H9 (cell line): ENCODE measurements around the gene SULF2. TPM values are rescaled to one million over a fixed set of nuclear protein-coding genes. Genes with fewer than 3 reads are reported as not detected.
A peak's percentile ranks its signal among the peaks of the same experiment; 100 is the strongest.

Experiments used
- DNase-seq: peaks from one replicate; pipeline ENCODE4 v3.0.0-alpha.2; 2017
- H2AFZ ChIP-seq: one replicate; pipeline ENCODE4 v1.6.1; 2013; ENCODE audit warnings: mild to moderate bottlenecking, low read length, control low read depth, moderate library complexity
- H2AK5ac ChIP-seq: 2 replicates; pipeline ENCODE4 v1.6.1; 2013; ENCODE audit warnings: low read length, control low read depth, mixed read lengths; ENCODE audit not compliant: insufficient read length
- H2BK120ac ChIP-seq: one replicate; pipeline ENCODE4 v1.6.1; 2013; ENCODE audit warnings: low read depth, mild to moderate bottlenecking, low read length, control low read depth, inconsistent platforms; ENCODE audit not compliant: poor library complexity, severe bottlenecking
- H2BK12ac ChIP-seq: 2 replicates; pipeline ENCODE4 v1.6.1; 2013; ENCODE audit warnings: low read length, control low read depth, mixed read lengths, low read depth; ENCODE audit not compliant: insufficient read length
- H2BK15ac ChIP-seq: 2 replicates; pipeline ENCODE4 v1.6.1; 2013; ENCODE audit warnings: low read depth, low read length, control low read depth
- H2BK20ac ChIP-seq: one replicate; pipeline ENCODE4 v1.6.1; 2013; ENCODE audit warnings: low read depth, mild to moderate bottlenecking, low read length, control low read depth, inconsistent platforms; ENCODE audit not compliant: poor library complexity, severe bottlenecking
- H2BK5ac ChIP-seq: 2 replicates; pipeline ENCODE4 v1.6.1; 2013; ENCODE audit warnings: low read length, control low read depth, mixed read lengths; ENCODE audit not compliant: insufficient read length
- H3K14ac ChIP-seq: 2 replicates; pipeline ENCODE4 v1.6.1; 2013; ENCODE audit warnings: low read length, control low read depth; ENCODE audit not compliant: insufficient read depth
- H3K18ac ChIP-seq: 2 replicates; pipeline ENCODE4 v1.6.1; 2013; ENCODE audit warnings: low read depth, mild to moderate bottlenecking, mixed read lengths, low read length, control low read depth; ENCODE audit not compliant: insufficient read length
- H3K23ac ChIP-seq: 2 replicates; pipeline ENCODE4 v1.6.1; 2013; ENCODE audit warnings: low read length, control low read depth, mixed read lengths, low read depth; ENCODE audit not compliant: insufficient read length
- H3K23me2 ChIP-seq: 2 replicates; pipeline ENCODE4 v1.6.1; 2013; ENCODE audit warnings: low read depth, mild to moderate bottlenecking, mixed read lengths, low read length, control low read depth; ENCODE audit not compliant: insufficient read length, poor library complexity, severe bottlenecking
- H3K27ac ChIP-seq: 2 replicates; pipeline ENCODE4 v1.5.1; 2013; ENCODE audit warnings: low read length, control low read depth, mixed read lengths, low read depth; ENCODE audit not compliant: insufficient read length
- H3K27me3 ChIP-seq: 2 replicates; pipeline ENCODE4 v1.6.1; 2013; ENCODE audit warnings: low read length, control low read depth, inconsistent platforms; ENCODE audit not compliant: insufficient read depth
- H3K4ac ChIP-seq: 2 replicates; pipeline ENCODE4 v1.6.1; 2013; ENCODE audit warnings: low read depth, mild to moderate bottlenecking, control low read depth, inconsistent platforms, low read length, moderate library complexity
- H3K4me1 ChIP-seq: 2 replicates; pipeline ENCODE4 v1.6.1; 2013; ENCODE audit warnings: low read length, control low read depth, inconsistent platforms; ENCODE audit not compliant: insufficient read depth
- H3K4me2 ChIP-seq: 2 replicates; pipeline ENCODE4 v1.6.1; 2013; ENCODE audit warnings: low read length, control low read depth, mixed read lengths; ENCODE audit not compliant: insufficient read length, insufficient read depth
- H3K56ac ChIP-seq: 2 replicates; pipeline ENCODE4 v1.6.1; 2013; ENCODE audit warnings: low read depth, mild to moderate bottlenecking, mixed read lengths, low read length, control low read depth; ENCODE audit not compliant: insufficient read length
- H3K79me1 ChIP-seq: 2 replicates; pipeline ENCODE4 v1.6.1; 2013; ENCODE audit warnings: low read depth, mild to moderate bottlenecking, moderate library complexity, low read length, control low read depth, inconsistent platforms; ENCODE audit not compliant: insufficient read depth, poor library complexity, severe bottlenecking
- H3K79me2 ChIP-seq: 2 replicates; pipeline ENCODE4 v1.6.1; 2013; ENCODE audit warnings: low read length, control low read depth, inconsistent platforms; ENCODE audit not compliant: insufficient read depth
- H3K9ac ChIP-seq: 2 replicates; pipeline ENCODE4 v1.6.1; 2013; ENCODE audit warnings: low read length, control low read depth, mixed read lengths; ENCODE audit not compliant: insufficient read length; ENCODE audit errors: extremely low read depth
- H3K9me3 ChIP-seq: one replicate; pipeline ENCODE4 v1.6.1; 2013; ENCODE audit warnings: low read depth, low read length, inconsistent platforms; ENCODE audit not compliant: control insufficient read depth
- H3T11ph ChIP-seq: one replicate; pipeline ENCODE4 v1.6.1; 2013; ENCODE audit warnings: mild to moderate bottlenecking, low read length, control low read depth, inconsistent platforms
- H4K20me1 ChIP-seq: one replicate; pipeline ENCODE4 v1.6.1; 2013; ENCODE audit not compliant: control insufficient read depth, insufficient read length, insufficient read depth
- H4K5ac ChIP-seq: 2 replicates; pipeline ENCODE4 v1.6.1; 2013; ENCODE audit warnings: low read depth, mild to moderate bottlenecking, mixed read lengths, low read length, control low read depth; ENCODE audit not compliant: insufficient read length
- H4K8ac ChIP-seq: replicated peaks from 2 replicates; pipeline ENCODE4 v1.6.1; 2013; ENCODE audit warnings: low read length, control low read depth, mixed read lengths, low read depth; ENCODE audit not compliant: insufficient read length
- H4K91ac ChIP-seq: 2 replicates; pipeline ENCODE4 v1.6.1; 2013; ENCODE audit warnings: low read depth, mild to moderate bottlenecking, moderate library complexity, mixed read lengths, low read length, control low read depth; ENCODE audit not compliant: insufficient read length
- H3K27ac Mint-ChIP-seq, 3 experiments: 2 replicates in 2 of 3; 3 replicates in 1 of 3; pipeline ENCODE4 v1.8.0; 2020 to 2021; ENCODE audit warnings: mixed read lengths in 3 of 3, mild to moderate bottlenecking in 1 of 3, moderate library complexity in 1 of 3
- H3K27me3 Mint-ChIP-seq: 2 replicates; pipeline ENCODE4 v1.8.0; 2021; ENCODE audit warnings: low read depth, mild to moderate bottlenecking, moderate library complexity, mixed read lengths
- H3K36me3 Mint-ChIP-seq, 3 experiments: 2 replicates in 2 of 3; 3 replicates in 1 of 3; pipeline ENCODE4 v1.8.0; 2020 to 2021; ENCODE audit warnings: low read depth in 3 of 3, mixed read lengths in 3 of 3; ENCODE audit not compliant: insufficient read depth in 1 of 3
- H3K4me1 Mint-ChIP-seq, 2 experiments: 2 replicates each; pipeline ENCODE4 v1.8.0; 2020; ENCODE audit warnings: mixed read lengths in 2 of 2
- H3K4me3 Mint-ChIP-seq, 2 experiments: 2 replicates in 1 of 2; 3 replicates in 1 of 2; pipeline ENCODE4 v1.8.0; 2020 to 2021; ENCODE audit warnings: mild to moderate bottlenecking in 2 of 2, mixed read lengths in 2 of 2, moderate library complexity in 1 of 2
- H3K9me3 Mint-ChIP-seq, 2 experiments: 2 replicates in 1 of 2; 3 replicates in 1 of 2; pipeline ENCODE4 v1.8.0; 2020; ENCODE audit warnings: mild to moderate bottlenecking in 2 of 2, mixed read lengths in 2 of 2, moderate library complexity in 1 of 2
- CTCF ChIP-seq: fragments of 200-600 bp; sonication (generic); conservative IDR thresholded peaks from 3 replicates; pipeline ENCODE4 v1.8.0; 2021; ENCODE audit warnings: antibody characterized with exemption, mild to moderate bottlenecking
- WGBS: extraction: QIAGEN DNeasy Blood & Tissue Kit; methylation state at CpG from one replicate; pipeline ENCODE4 v1.1.7; 2013; ENCODE audit warnings: missing lambda C conversion rate, low lambda C conversion rate, mixed read lengths; ENCODE audit not compliant: insufficient read length; ENCODE audit errors: extremely low coverage; 5-methylcytosine and 5-hydroxymethylcytosine counted together
- total RNA-seq: library from RNA; stranded (reverse); gene quantifications from 2 replicates; pipeline ENCODE4 v1.2.1, GENCODE V29; 2021

The SULF2 gene
- total RNA-seq, 1 experiment from 2014 or later: 31.2 TPM

GRCh38 chr20:47757145-47758035, 27.9 kb downstream of the SULF2 start:
- H3K4me3 Mint-ChIP-seq: no peak overlapping the region; a peak in 1 of 5 replicates
- Histone ChIP-seq H3K27ac (no peak overlapping the region), H3K4me2 (no peak overlapping the region), H2BK12ac (no peak overlapping the region), H3K27me3 (no peaks in the 10 kb centered on the region), H4K20me1 (no peaks in the 10 kb centered on the region), H2AK5ac (no peak overlapping the region), H3K4ac (no peak overlapping the region), H3K9me3 (no peaks in the 10 kb centered on the region), H2BK20ac (no peak overlapping the region), H2AFZ (no peak overlapping the region), H3K79me1 (no peaks in the 10 kb centered on the region), H4K91ac (no peak overlapping the region), H3K18ac (no peak overlapping the region), H2BK120ac (no peak overlapping the region), H3K9ac (no peak overlapping the region), H3K23ac (no peak overlapping the region), H3K4me1 (no peaks in the 10 kb centered on the region), H4K8ac (no peak overlapping the region), H2BK5ac (no peak overlapping the region), H3K79me2 (no peaks in the 10 kb centered on the region), H2BK15ac (no peak overlapping the region), H3K14ac (no peak overlapping the region; the same call in 1 of the 2 replicates), H4K5ac (no peak overlapping the region), H3K56ac (no peak overlapping the region), H3T11ph (no peak overlapping the region), H3K23me2 (no peaks in the 10 kb centered on the region)
- H3K27ac Mint-ChIP-seq: peak overlapping the region; percentile 6 to 85 (median 60); a peak in 4 of 7 replicates
- peaks cover 42 to 51% of the 10 kb centered on the region in 2 experiments for H3K4me1 Mint-ChIP-seq
- no peaks in the 10 kb centered on the region; the same call in 1 of the 2 replicates for H3K27me3 Mint-ChIP-seq
- H3K36me3 Mint-ChIP-seq: 0 out of 7 replicates have a peak, but pooled peaks cover 0 to 3% (median 0%) of the 10 kb centered on the region in 3 experiments
- WGBS: no CpG with 5 or more reads among the region's 32 CpGs
- TF ChIP-seq CTCF: no peak
- no peaks in the 10 kb centered on the region for H3K9me3 Mint-ChIP-seq
- DNase-seq: no peak
